GM12878 (cell line): ENCODE measurements around the gene TTL. TPM values are rescaled to one million over a fixed set of nuclear protein-coding genes. Genes with fewer than 3 reads are reported as not detected.
A peak's percentile ranks its signal among the peaks of the same experiment; 100 is the strongest.

Experiments used
- BHLHE40 ChIP-seq, 2 experiments: fragments of 450-650 bp in 1 of 2; IDR thresholded peaks; 2 replicates each; pipeline ENCODE4 v1.6.1; 2011 to 2017; ENCODE audit warnings: low read depth in 2 of 2, borderline replicate concordance in 1 of 2, improper control_type of control experiment in 1 of 2, low read length in 1 of 2, mild to moderate bottlenecking in 1 of 2
- CHD2 ChIP-seq: IDR thresholded peaks from 2 replicates; pipeline ENCODE4 v1.6.1; 2011; ENCODE audit warnings: low read depth, low read length, improper control_type of control experiment, borderline replicate concordance
- CHD4 ChIP-seq: fragments of 200-600 bp; sonication (generic); IDR thresholded peaks from 2 replicates; pipeline ENCODE4 v1.6.1; 2016; ENCODE audit warnings: mild to moderate bottlenecking
- DPF2 ChIP-seq: fragments of 450-650 bp; IDR thresholded peaks from 2 replicates; pipeline ENCODE4 v1.6.1; 2017; ENCODE audit warnings: mild to moderate bottlenecking
- FOS ChIP-seq: IDR thresholded peaks from 3 replicates; pipeline ENCODE4 v1.6.1; 2011; ENCODE audit warnings: borderline replicate concordance; ENCODE audit not compliant: insufficient read length; ENCODE audit errors: extremely low read depth
- FOXK2 ChIP-seq: fragments of 450-650 bp; IDR thresholded peaks from 2 replicates; pipeline ENCODE4 v1.6.1; 2017; ENCODE audit warnings: mild to moderate bottlenecking, moderate library complexity
- MXI1 ChIP-seq: fragments of 150-350 bp; IDR thresholded peaks from 2 replicates; pipeline ENCODE4 v1.6.1; 2011; ENCODE audit warnings: low read depth, mild to moderate bottlenecking, inconsistent platforms, low read length, improper control_type of control experiment
- NFYB ChIP-seq: IDR thresholded peaks from 2 replicates; pipeline ENCODE4 v1.6.1; 2011; ENCODE audit warnings: low read depth, mild to moderate bottlenecking, low read length, improper control_type of control experiment, moderate library complexity; ENCODE audit not compliant: insufficient read depth
- NR2C1 ChIP-seq: fragments of 450-650 bp; IDR thresholded peaks from 2 replicates; pipeline ENCODE4 v1.6.1; 2017; ENCODE audit warnings: antibody characterized with exemption, mild to moderate bottlenecking, moderate library complexity
- POLR2AphosphoS2 ChIP-seq: IDR thresholded peaks from 2 replicates; pipeline ENCODE4 v1.6.1; 2011; ENCODE audit warnings: low read depth, mild to moderate bottlenecking, low read length, improper control_type of control experiment, moderate library complexity
- RAD51 ChIP-seq: fragments of 450-650 bp; IDR thresholded peaks from 2 replicates; pipeline ENCODE4 v1.6.1; 2016; ENCODE audit warnings: moderate library complexity, mild to moderate bottlenecking, inconsistent platforms
- RCOR1 ChIP-seq: conservative IDR thresholded peaks from 2 replicates; pipeline ENCODE4 v1.6.1; 2012; ENCODE audit warnings: low read depth, low read length, improper control_type of control experiment
- REST ChIP-seq: IDR thresholded peaks from 2 replicates; pipeline ENCODE4 v1.6.1; 2012; ENCODE audit warnings: mild to moderate bottlenecking, low read depth, low read length
- SIN3A ChIP-seq: IDR thresholded peaks from 2 replicates; pipeline ENCODE4 v1.6.1; 2012; ENCODE audit warnings: low read depth, low read length, improper control_type of control experiment
- SMAD1 ChIP-seq: fragments of 450-650 bp; IDR thresholded peaks from 2 replicates; pipeline ENCODE4 v1.6.1; 2018; ENCODE audit warnings: mild to moderate bottlenecking, low read depth; ENCODE audit not compliant: partially characterized antibody
- SREBF1 ChIP-seq: IDR thresholded peaks from 2 replicates; pipeline ENCODE4 v1.6.1; 2012; ENCODE audit warnings: mild to moderate bottlenecking, low read length
- STAT1 ChIP-seq: fragments of 450-650 bp; conservative IDR thresholded peaks from 2 replicates; pipeline ENCODE4 v1.6.1; 2014; ENCODE audit warnings: antibody characterized with exemption, mild to moderate bottlenecking
- TAF1 ChIP-seq: IDR thresholded peaks from 2 replicates; pipeline ENCODE4 v1.6.1; 2011; ENCODE audit warnings: mild to moderate bottlenecking, low read depth, low read length, borderline replicate concordance
- USF1 ChIP-seq: IDR thresholded peaks from 2 replicates; pipeline ENCODE4 v1.6.1; 2011; ENCODE audit warnings: borderline replicate concordance, low read depth, mild to moderate bottlenecking, moderate library complexity, mixed read lengths, low read length; ENCODE audit not compliant: insufficient read depth; ENCODE audit errors: extremely low read length
- polyA plus RNA-seq, 11 experiments: library from polyadenylated mRNA; depleted of rRNA in 4 of 11; unstranded in 6 of 11; stranded (reverse) in 5 of 11; fragments of >200 nt; fragmentation: Nextera tagmentation in 4 of 11; fragmentation: Illumina TruSeq in 1 of 11; extraction: Ambion mirVana in 4 of 11; extraction: Trizol in 1 of 11; gene quantifications; 1 replicate in 1 of 11; 2 replicates in 10 of 11; pipeline versions ENCODE4 v1.2.1 to v1.2.3, GENCODE V29; 2011 to 2016; ENCODE audit warnings: inconsistent platforms in 2 of 11, missing spikeins in 2 of 11, low read depth in 1 of 11
- total RNA-seq, 4 experiments: library from RNA; depleted of rRNA in 3 of 4; stranded (reverse); fragments of >200 nt in 3 of 4; fragmentation: Illumina TruSeq in 1 of 4; extraction: Trizol in 1 of 4; gene quantifications; 2 replicates each; pipeline versions ENCODE4 v1.2.1 to v1.2.3, GENCODE V29; 2013 to 2021
- TF ChIP-seq, protein P1 (sequence below): fragments of 450-650 bp; IDR thresholded peaks from 2 replicates; pipeline ENCODE4 v1.6.1; 2017; ENCODE audit warnings: borderline replicate concordance
- TF ChIP-seq, protein P2 (sequence below): IDR thresholded peaks from 2 replicates; pipeline ENCODE4 v1.6.1; 2012; ENCODE audit warnings: low read depth, low read length, improper control_type of control experiment
- TF ChIP-seq, protein P3 (sequence below): IDR thresholded peaks from 2 replicates; pipeline ENCODE4 v1.6.1; 2011; ENCODE audit warnings: low read depth, mild to moderate bottlenecking, low read length, moderate library complexity, borderline replicate concordance; ENCODE audit errors: extremely low read depth

Gene TTL
- total and polyA plus RNA-seq, 10 of the 15 experiments (the other 5 are each of a cell fraction or from before 2014, with no cell fraction given) = 3.9 to 27.1 (median 16.1) TPM

GRCh38 chr2:112542123-112542983 is 60.4 kb downstream of the TTL start, which contains the start of gene POLR1B (continued):
- TF ChIP-seq REST = no peak
- TF ChIP-seq TAF1 = peak; percentile 66; the same call in 1 of the 2 replicates
- TF ChIP-seq FOS = no peak
- TF ChIP-seq CHD2 = peak; percentile 75
- TF ChIP-seq USF1 = peak; percentile 86
- TF ChIP-seq STAT1 = peak; percentile 80
- TF ChIP-seq, protein P1, sequence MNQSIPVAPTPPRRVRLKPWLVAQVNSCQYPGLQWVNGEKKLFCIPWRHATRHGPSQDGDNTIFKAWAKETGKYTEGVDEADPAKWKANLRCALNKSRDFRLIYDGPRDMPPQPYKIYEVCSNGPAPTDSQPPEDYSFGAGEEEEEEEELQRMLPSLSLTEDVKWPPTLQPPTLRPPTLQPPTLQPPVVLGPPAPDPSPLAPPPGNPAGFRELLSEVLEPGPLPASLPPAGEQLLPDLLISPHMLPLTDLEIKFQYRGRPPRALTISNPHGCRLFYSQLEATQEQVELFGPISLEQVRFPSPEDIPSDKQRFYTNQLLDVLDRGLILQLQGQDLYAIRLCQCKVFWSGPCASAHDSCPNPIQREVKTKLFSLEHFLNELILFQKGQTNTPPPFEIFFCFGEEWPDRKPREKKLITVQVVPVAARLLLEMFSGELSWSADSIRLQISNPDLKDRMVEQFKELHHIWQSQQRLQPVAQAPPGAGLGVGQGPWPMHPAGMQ = 0 out of 2 replicates have a peak, but pooled peaks have one; percentile 6
- TF ChIP-seq BHLHE40 (IDR thresholded peaks at IDR 0.05; ENCODE audit: borderline replicate concordance in 1 of 2, low read depth in 2 of 2, low read length in 1 of 2) = peak in 1 of 2 experiments; percentile 70; a peak in 2 of 4 replicates
- TF ChIP-seq, protein P2, sequence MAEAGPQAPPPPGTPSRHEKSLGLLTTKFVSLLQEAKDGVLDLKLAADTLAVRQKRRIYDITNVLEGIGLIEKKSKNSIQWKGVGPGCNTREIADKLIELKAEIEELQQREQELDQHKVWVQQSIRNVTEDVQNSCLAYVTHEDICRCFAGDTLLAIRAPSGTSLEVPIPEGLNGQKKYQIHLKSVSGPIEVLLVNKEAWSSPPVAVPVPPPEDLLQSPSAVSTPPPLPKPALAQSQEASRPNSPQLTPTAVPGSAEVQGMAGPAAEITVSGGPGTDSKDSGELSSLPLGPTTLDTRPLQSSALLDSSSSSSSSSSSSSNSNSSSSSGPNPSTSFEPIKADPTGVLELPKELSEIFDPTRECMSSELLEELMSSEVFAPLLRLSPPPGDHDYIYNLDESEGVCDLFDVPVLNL = no peak
- TF ChIP-seq POLR2AphosphoS2 = no peak
- TF ChIP-seq SMAD1 = no peak
- TF ChIP-seq MXI1 = peak; percentile 99
- peak; percentile 92 for TF ChIP-seq SIN3A
- no peak for TF ChIP-seq RCOR1
- TF ChIP-seq DPF2 = peak; percentile 39
- TF ChIP-seq RAD51 = peak; percentile 95
- TF ChIP-seq SREBF1 = no peak
- TF ChIP-seq CHD4 = no peak
- TF ChIP-seq, protein P3, sequence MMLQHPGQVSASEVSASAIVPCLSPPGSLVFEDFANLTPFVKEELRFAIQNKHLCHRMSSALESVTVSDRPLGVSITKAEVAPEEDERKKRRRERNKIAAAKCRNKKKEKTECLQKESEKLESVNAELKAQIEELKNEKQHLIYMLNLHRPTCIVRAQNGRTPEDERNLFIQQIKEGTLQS = peak; percentile 56; the same call in 1 of the 2 replicates
- no peak for TF ChIP-seq FOXK2
- 0 out of 2 replicates have a peak, but pooled peaks have one; percentile 31 for TF ChIP-seq NFYB
- peak; percentile 79 for TF ChIP-seq NR2C1
